ENCODE data around the gene TERT.

Gene TERT

DNA sequence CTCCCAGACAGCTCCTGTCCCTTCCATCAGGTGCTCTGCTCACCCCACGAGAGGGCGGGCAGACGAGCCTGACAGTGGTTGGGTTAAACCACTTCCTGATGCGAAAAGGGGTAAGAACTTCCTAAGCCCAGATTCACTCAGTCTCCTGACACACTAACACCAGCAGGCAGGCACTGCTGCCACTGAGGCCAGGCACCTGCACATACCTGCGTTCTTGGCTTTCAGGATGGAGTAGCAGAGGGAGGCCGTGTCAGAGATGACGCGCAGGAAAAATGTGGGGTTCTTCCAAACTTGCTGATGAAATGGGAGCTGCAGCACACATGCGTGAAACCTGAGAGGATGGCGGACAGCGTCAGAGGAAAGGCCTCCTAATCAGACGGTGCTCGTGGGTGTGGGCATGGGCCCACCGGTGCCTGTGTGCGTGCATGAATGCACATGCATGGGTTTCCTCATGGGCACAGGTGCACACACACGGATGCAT is 39.7 kb downstream of the TERT start:
- peak; percentile 33 to 63 for DNase-seq

DNA sequence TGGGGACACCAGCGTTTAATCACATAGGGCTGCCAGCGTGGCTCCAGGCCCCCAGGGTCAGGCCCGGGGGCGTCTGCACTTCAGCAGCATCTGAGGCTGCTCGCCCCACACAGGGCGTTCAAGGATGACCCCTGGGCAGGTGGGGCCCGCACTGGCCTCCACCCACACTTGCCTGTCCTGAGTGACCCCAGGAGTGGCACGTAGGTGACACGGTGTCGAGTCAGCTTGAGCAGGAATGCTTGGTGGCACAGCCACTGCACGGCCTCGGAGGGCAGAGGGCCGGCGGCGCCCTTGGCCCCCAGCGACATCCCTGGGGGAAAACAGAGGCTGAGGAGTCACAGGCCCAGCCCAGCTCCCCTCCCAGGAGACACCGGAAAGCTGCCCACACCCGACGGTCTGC is 40.7 kb downstream of the TERT start:
- DNase-seq: no peak

DNA sequence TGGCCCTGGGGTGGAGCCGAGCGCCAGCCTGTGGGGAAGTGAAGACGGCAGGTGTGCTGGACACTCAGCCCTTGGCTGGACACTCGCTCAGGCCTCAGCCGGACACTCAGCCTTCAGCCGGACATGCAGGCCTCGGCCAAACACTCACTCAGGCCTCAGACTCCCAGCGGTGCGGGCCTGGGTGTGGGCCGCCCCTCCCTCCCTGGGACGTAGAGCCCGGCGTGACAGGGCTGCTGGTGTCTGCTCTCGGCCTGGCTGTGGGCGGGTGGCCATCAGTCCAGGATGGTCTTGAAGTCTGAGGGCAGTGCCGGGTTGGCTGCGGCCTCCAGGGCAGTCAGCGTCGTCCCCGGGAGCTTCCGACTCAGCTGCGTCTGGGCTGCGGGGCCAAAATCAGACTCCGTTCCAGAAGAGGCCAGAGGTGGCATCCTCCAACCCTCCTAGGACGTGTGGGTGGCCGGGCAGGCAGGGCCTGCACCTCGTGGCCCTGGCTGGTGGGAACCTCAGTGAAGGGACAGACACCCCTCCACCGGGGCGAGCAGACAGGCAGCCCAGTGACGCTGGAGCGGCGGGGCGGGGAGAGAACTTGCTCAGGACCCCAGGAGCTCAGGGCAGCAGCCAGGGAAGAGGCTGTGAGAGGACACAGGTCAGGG is 41.3 kb downstream of the TERT start:
- no peak for DNase-seq

DNA sequence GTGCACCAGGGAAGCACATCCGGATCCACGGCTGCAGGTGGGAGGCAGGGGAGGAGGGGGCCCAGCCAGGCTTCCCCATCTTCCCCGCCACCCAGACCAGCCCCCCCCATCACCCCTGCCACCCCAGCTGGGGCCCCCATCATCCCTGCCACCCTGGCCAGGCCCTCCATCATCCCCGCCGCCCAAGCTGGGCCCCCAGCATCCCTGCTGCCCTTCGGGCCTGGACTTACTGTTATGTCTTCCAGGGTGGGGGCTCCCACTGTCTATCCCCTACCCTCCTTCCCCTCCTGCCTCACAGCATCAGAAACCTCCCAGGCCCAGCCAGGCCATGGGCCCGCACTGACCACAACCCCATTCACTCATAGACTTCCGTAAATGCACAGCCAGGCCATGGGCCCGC is 42.2 kb downstream of the TERT start:
- DNase-seq: no peak

DNA sequence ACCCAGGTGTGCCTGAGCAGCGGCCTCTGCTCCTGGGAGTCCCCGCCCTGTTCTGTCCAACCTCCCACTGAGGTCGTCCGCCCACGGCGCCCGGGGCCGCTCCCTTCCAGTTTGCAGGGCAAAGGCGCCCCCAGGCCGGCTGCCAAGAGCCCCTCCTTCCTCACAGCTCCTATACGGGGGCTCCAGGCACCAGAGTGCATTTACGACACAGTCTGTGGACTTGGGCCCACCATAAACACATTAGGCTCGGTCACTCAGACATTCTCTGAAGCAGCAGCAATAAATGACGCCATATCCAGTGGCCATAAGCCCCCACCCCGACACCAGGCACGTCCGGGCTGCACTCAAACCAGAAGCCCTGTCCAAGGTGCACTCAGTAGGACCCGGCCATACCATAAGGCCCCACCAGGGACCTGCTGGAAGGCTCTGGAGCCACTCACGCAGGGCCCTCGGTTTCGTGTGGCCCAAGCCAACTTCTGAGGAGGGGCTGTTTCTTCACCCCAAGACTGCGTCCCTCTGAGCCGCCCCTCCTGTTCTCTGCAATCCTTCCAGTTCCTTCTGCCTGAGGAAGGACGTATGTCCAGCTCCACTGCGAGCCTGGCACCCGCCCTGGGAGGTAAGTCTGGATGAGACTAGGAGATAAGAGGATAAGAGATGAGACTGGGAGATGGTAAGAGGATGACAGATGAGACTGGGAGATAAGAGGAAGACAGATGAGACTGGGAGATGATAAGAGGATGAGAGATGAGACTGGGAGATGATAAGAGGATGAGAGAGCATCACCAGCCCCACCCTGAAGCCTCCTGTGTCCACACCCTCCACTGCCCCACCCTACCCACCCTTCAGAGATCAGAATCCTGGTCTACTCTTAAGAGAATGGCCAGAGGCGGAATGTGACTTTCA is 42.9 kb downstream of the TERT start:
- DNase-seq: no peak

DNA sequence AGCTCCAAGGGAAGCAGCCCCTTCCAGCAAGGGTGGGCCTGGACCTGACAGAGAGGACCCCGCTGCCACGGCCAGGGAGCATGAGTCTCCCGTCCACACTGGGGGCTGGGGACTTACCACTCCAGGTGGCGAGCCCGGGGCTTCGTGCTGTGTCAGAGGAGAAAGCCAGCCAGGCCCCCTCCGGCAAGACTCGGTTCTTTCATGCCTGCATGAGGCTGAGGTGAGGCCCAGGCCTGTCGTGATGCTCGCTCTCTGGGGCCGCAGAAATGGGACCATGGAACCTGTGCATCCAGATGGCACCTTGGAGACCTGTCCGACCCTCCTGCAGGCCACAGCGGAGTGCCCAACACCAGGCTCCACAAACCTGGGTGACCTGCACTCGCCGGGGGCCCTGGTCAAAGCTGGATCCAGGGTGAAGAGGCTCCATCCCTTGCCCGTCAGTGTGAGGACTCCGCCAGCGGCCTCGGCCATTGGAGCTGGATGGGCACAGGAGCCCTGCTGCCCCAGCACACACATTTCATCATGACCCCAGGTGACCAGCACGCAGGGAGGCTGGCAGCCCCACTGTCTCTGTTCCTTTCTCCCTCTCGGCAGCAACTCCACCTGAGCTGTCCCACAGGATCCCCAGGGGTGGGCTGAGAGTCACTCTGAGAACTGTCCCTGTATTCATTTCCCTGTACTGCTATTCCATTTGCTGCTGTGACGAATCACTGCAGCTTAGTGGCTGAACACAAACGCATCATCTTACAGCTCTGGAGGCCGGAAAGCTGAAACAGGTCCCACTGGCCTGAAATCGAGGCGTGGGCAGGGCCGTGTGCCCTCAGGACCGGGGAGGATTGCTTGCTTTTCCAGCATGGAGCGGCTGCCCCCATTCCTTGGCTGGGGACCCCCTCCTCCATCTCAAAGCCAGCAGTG is 45.2 kb downstream of the TERT start:
- no peak for DNase-seq

DNA sequence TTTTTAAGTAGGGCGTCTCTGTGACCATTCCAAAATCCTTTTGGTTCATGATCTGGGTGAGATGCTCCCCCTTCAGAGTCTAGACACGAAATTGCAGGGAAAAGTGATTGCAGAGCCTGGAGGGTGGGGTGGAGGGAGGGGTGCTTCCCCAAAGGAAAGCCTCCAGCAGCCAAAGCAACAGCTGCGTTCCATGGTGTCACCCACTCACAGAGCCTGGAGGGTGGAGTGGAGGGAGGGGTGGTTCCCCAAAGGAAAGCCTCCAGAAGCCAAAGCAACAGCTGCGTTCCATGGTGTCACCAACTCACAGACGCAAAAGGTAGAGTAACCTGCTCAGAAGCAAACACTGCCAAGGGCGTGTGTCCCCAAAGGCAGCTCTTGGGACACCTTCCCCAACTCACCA is 47.1 kb downstream of the TERT start:
- DNase-seq: no peak

DNA sequence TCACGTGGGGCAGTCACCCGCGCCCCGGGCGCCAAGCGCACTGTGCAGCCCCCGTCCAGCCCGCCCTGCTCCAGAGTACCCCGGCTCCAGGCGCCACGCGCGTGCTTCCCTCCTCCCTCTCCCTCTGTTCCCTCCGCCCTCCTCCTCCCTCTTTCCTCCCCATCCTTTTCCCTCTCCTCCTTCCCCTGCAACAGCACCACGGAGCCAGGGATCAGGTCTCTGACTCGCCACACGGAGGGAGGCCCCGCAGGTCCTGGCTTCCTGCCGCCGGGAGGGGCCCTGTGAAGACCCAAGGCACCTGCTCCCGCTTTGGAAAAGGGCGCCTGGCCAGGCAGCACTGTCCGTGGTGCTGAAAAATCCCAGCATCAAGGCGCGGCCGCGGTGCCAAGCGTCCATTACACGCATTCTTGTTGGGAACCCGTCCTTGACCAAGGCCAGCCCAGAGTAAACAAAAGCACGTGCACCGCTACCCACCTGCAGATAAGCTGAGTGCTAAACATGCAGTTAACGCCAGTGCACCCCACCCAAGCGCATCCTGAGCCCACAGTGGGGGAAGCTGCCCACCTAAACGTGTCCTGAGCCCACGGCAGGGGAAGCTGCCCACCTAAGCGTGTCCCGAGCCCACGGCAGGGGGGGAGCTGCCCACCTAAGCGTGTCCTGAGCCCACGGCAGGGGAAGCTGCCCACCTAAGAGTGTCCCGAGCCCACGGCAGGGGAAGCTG is 48.0 kb downstream of the TERT start:
- DNase-seq: no peak

DNA sequence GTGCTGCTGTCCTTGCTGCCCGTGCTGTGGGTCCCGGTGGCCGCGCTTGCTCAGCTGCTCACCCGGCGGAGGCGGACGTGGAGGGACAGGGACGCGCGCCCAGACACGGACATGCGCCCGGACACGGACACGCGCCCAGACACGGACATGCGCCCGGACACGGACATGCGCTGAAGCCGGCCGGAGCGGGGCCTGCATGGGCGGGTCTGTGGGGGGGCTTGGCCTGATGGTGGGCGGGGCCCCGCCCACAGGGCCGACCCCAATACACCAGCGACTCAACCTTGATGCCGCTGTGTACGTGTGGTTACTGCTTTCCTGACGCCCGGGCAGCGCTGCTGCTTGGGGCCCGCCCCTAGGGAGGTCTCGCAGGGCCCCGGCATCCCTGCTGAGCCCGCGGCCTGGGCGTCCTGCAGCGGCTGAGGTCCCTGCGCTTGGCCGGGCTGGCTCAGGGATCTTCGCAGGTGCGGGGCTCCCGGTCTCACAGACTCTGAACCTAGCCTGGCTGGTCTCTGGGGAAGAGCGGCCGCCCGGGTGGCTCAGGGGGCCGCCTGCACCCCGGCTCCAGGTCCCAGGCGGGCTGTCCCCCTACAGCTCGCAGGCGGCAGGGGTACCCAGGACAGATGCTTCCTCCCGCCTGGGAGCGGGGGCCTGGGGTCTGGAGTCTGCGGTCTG is 48.8 kb downstream of the TERT start:
- DNase-seq: no peak

DNA sequence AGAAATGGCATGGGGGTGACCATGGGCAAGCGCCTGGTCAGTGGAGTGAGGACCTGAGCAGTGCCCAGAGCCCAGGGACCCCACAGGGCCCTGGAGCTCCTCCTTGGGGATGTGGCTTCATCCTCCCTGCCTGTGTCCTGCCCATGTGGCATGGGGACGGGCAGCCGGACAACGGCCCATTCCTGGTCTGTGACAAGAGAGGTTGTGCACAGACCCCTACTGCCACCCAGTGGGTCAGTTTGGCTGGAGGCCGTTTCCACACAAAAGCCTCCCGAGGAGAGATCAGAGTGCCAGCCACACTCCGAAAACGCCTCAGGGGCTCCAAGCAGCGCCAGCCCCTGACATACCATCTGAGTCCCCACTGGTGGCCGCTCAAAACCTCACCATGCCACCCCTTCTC is 49.9 kb downstream of the TERT start:
- no peak for DNase-seq

DNA sequence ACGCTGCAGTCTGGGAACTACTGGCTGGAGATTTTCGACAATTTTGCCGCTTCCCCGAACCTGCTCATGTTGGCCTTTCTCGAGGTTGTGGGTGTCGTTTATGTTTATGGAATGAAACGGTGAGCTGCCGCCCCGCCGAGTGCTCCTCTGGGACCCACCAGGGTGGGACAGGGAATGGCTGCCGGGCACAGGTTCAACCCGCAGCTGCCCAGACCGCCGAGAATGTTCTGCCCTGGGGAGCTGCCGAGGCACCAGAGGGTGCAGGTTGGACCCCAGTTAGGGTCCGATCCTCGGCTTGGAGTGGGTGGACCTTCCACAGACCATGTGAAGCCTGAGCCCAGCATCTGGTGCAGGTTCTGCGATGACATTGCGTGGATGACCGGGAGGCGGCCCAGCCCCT is 50.6 kb downstream of the TERT start:
- no peak for DNase-seq

DNA sequence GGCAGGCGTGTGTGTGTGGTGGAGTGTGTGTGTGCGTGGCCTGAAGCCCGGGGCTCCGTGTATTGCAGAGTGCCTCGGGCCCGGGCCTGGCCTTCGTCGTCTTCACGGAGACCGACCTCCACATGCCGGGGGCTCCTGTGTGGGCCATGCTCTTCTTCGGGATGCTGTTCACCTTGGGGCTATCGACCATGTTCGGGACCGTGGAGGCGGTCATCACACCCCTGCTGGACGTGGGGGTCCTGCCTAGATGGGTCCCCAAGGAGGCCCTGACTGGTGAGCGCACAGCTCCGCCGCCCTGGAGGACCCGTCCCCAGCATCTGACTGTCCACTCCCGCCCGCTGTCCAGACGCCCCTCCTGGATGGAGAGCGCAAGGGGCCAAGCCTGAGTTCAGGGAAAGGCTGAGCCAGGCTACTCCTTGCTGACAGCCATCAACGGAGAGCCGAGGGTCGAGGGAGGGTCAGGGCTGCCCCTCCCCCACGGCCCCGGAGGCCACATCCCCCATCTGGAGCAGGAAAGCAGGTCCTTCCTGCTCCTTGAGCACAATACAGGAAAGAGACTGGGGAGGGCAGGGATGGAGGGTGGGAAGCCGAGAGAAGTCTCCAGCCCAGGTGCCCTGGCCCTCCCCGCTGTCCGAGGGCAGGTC is 51.3 kb downstream of the TERT start:
- no peak for DNase-seq

DNA sequence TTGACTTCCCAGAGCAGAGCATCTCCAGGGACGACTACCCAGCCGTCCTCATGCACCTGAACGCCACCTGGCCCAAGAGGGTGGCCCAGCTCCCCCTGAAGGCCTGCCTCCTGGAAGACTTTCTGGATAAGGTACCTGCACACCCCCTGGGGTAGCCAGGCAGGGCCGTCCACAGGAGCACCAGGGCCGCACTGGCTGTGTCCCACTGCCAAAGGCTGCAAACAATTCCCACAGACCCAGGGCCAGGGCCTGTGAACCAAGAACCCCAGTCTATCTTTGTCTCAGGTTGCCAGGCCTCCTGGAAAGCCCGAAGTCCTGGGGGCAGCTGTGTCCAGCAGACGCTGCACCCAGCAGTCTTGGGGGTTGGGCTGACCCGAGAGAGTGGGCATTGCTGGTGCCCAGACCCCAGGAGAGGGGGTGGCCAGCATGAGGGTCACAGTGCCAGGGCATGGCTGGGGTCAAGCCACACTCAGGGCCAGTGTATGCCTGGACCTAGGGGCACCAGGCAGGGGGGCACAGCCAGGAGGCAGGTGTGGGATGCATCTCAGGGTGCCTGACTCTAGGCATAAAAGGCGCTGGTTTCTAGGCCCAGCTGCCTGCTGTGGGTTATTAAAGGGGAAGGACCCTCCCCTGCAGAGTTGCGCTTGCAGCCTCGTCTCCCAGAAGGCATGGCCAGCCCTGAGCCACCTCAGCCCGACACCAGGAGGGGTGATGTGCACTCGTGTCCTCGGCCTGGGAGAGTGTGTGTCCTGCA is 52.0 kb downstream of the TERT start:
- DNase-seq: no peak

DNA sequence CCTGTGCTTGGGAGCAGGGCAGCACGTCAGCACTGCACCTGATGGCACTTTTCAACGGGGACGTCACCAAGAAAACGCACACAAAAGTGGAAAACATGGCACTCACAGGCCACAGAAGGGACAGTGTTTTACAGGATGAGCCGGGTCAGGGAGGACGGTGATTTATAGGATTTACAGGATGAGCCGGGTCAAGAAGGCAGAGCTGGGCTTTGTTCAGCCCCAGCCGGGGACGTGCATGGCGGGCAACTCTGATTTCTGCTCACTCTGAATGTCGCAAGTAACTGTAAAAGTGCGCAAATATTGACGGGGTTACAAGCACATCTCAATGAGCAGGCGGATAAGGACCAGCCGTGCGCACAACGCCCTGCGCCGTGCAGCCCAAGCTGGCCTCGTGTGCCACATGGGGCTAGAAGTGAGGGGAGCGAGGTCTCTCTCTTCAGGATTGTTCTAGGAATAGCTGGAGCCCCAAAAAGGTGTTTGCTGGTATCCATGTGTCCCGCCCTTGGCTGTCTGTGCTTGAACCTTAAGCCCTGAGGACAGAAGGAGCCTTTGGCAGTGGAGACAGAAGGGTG is 53.3 kb downstream of the TERT start:
- no peak for DNase-seq

DNA sequence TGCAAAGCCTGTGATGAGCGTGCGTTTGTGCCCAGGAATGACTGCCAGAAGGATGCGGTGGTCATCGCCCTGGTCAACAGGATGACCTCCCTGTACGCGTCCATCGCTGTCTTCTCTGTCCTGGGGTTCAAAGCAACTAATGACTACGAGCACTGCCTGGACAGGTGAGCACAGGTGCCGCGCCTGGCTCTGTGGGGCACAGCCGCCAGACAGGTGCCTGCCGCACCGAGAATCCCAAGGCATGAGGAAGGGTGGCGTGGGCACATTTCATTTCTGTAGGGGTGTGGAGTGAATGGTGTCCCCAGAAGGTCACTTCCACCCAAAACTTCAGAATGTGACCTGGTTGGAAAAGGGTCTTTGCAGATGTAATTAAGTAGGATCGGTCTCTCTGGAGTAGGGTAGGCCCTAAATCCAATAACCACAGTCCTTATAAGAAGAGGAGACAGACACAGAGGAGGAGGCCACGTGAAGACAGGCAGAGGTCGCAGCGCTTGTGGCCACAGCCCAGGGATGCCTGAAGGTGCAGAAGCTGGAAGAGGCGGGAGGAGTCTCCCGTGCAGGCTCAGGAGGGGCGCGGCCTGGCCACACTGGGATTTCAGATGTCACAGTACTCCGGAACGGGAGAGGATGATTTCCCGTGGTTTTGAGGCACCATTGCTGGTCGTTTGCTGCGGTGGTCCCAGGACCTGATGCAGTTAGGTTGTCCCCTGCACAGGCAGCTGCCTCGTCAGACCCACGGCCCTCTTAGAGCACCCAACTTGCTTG is 54.2 kb downstream of the TERT start:
- no peak for DNase-seq

DNA sequence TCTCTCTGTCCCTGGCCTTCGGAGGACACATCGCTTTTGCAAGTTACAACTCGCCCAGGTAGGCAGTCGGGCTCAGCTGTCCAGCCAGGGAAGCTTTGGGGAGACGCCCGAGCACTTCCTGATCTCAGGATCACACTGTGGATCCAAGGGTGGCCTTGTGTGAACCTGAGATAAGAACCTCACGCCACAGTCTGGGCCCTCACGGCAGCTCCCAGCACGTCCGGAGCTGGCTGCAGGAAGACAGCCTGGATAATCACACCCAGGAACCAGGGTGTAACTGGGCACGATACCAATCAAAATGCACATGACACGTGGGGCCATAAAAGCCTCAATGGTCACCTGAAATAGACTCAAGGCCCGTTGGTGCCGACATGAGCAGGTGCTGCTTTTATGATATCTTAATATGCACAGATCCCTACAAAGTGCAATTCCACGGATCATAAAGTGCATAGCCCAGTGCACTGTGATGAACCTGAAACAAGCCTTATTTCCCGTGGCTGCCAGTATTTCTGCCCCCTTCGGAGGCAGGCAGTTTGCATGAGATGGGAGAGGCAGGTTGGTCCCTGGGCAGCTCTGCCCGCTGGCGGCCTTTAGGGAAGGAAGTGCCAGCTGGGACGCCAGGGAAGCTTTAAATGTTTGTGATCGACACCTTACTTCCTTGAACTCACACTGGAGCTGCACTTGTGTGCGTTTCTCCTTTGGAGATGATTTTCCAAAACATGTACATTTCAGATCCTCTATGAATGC is 55.2 kb downstream of the TERT start:
- no peak for DNase-seq

DNA sequence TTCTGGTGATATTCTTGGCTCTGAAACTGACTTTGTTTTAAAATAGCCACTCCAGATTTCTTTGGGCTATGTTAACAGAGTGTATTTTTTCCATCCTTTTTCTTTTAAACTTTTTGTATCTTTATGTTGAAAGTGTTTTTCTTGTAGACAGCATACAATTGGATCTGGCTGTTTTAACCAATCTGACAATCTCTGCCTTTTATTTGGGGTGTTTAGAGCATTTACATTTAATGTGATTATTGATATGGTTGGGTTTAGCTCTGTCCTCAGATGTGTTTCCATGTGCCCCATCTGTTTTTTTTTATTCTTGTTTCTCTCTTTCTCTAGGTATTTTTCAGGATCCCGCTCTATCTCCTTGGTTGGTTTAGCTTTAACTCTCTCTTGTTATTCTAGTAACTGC is 59.0 kb downstream of the TERT start:
- DNase-seq: no peak

DNA sequence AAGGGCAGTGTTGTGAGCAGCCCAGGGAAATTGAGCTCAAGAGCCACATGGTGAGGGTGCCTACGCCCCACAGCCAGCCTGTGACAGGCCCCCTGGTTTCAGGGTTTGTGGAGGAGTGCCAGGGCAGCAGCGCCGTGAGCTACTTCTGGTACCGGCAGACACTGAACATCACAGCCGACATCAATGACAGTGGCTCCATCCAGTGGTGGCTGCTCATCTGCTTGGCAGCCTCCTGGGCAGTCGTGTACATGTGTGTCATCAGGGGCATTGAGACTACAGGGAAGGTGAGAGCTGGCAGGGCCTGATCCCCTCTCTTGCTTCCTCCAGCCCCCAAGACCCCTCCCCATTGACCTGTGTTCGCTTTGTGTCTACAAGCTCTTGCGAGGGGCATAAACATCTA is 59.5 kb downstream of the TERT start:
- no peak for DNase-seq

DNA sequence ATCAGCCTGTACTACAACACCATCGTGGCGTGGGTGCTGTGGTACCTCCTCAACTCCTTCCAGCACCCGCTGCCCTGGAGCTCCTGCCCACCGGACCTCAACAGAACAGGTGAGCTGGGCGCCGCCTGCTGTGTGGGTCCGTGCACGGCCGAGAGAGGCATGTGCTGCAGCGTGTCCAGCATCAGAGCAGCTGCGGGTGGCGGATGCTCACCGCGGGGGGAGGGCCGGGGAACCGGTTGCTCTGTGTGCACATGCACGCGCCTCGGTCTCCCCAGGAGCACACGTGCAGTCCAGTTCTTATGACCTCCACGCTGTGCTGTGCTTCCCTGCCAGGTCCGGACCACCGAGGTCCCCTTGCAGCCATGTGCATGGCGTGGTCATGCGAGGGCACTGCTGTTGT is 62.1 kb downstream of the TERT start:
- no peak for DNase-seq
